ENCODE data around the gene ZSWIM6. TPM values are rescaled to one million over a fixed set of nuclear protein-coding genes. Genes with fewer than 3 reads are reported as not detected.

ZSWIM6 gene
- total and polyA plus RNA-seq, 2 experiments from 2014 or later: 3.9 to 6.0 TPM

DNA sequence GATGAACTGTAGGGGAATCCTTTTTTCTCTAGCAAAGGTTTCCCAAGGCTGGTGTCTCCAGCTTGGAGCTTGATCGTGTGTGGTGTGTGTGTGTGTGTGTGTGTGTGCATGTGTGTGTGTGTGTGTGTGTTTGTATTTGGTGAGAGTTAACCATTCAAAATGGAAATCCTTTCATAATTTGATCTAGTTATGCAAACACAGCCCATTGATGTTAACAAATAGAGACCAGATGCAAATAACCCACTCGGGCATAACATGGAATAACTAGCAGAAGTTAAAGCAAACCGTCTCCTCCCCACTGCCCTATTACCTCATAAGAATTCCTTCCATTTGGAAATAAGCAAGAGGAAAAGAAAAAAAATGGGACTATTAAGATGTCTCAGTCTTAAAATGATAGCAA is 24.9 kb upstream of the ZSWIM6 start:
- Mint-ChIP-seq H3K4me1 (peaks cover 20% of the 10 kb centered on the region), H3K4me3 (no peak overlapping the region), H3K27ac (no peak overlapping the region), H3K27me3 (ENCODE audit: insufficient read depth, low read depth, poor library complexity) (peaks cover 15% of the 10 kb centered on the region), H3K36me3 (ENCODE audit: low read depth) (no peaks in the 10 kb centered on the region), H3K9me3 (no peaks in the 10 kb centered on the region)
- Histone ChIP-seq H3K79me2 (replicated peaks; ENCODE audit: insufficient read depth) (no peaks in the 10 kb centered on the region), H4K20me1 (replicated peaks; ENCODE audit: insufficient read depth) (no peaks in the 10 kb centered on the region), H3K4me1 (ENCODE audit: insufficient read depth) (no peaks in the 10 kb centered on the region; the same call in 1 of the 2 replicates), H3K27me3 (ENCODE audit: insufficient read depth) (peaks cover 35% of the 10 kb centered on the region), H3K4me2 (no peak overlapping the region), H3K4me3 (no peak overlapping the region), H3K27ac (ENCODE audit: low read depth) (no peak overlapping the region), H3K36me3 (ENCODE audit: insufficient read depth) (no peaks in the 10 kb centered on the region), H2AFZ (no peak overlapping the region), H3F3A (replicated peaks; ENCODE audit: low read depth) (no peaks in the 10 kb centered on the region), H3K9me2 (ENCODE audit: insufficient read depth) (no peaks in the 10 kb centered on the region)
- DNase-seq (ENCODE audit: low spot score) (no peak), ATAC-seq (no peak)
- no peak for TF ChIP-seq ZNF331 (CRISPR knock-in tag; IDR thresholded peaks at IDR 0.05; ENCODE audit: low read depth)
- TF ChIP-seq STAT1 (IDR thresholded peaks at IDR 0.05; ENCODE audit: unreplicated experiment): no peak
- TF ChIP-seq EZH2 (IDR thresholded peaks at IDR 0.05; ENCODE audit: low read depth, unreplicated experiment): no peak
- TF ChIP-seq NANOG (IDR thresholded peaks at IDR 0.05; ENCODE audit: borderline replicate concordance): no peak
- TF ChIP-seq, protein P1, sequence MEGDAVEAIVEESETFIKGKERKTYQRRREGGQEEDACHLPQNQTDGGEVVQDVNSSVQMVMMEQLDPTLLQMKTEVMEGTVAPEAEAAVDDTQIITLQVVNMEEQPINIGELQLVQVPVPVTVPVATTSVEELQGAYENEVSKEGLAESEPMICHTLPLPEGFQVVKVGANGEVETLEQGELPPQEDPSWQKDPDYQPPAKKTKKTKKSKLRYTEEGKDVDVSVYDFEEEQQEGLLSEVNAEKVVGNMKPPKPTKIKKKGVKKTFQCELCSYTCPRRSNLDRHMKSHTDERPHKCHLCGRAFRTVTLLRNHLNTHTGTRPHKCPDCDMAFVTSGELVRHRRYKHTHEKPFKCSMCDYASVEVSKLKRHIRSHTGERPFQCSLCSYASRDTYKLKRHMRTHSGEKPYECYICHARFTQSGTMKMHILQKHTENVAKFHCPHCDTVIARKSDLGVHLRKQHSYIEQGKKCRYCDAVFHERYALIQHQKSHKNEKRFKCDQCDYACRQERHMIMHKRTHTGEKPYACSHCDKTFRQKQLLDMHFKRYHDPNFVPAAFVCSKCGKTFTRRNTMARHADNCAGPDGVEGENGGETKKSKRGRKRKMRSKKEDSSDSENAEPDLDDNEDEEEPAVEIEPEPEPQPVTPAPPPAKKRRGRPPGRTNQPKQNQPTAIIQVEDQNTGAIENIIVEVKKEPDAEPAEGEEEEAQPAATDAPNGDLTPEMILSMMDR (conservative IDR thresholded peaks at IDR 0.05; ENCODE audit: low read depth in 2 of 2): no peak
- TF ChIP-seq, protein P2, sequence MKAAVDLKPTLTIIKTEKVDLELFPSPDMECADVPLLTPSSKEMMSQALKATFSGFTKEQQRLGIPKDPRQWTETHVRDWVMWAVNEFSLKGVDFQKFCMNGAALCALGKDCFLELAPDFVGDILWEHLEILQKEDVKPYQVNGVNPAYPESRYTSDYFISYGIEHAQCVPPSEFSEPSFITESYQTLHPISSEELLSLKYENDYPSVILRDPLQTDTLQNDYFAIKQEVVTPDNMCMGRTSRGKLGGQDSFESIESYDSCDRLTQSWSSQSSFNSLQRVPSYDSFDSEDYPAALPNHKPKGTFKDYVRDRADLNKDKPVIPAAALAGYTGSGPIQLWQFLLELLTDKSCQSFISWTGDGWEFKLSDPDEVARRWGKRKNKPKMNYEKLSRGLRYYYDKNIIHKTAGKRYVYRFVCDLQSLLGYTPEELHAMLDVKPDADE (IDR thresholded peaks at IDR 0.05): no peak
- TF ChIP-seq ZNF114 (CRISPR knock-in tag; IDR thresholded peaks at IDR 0.05): no peak
- TF ChIP-seq, protein P3, sequence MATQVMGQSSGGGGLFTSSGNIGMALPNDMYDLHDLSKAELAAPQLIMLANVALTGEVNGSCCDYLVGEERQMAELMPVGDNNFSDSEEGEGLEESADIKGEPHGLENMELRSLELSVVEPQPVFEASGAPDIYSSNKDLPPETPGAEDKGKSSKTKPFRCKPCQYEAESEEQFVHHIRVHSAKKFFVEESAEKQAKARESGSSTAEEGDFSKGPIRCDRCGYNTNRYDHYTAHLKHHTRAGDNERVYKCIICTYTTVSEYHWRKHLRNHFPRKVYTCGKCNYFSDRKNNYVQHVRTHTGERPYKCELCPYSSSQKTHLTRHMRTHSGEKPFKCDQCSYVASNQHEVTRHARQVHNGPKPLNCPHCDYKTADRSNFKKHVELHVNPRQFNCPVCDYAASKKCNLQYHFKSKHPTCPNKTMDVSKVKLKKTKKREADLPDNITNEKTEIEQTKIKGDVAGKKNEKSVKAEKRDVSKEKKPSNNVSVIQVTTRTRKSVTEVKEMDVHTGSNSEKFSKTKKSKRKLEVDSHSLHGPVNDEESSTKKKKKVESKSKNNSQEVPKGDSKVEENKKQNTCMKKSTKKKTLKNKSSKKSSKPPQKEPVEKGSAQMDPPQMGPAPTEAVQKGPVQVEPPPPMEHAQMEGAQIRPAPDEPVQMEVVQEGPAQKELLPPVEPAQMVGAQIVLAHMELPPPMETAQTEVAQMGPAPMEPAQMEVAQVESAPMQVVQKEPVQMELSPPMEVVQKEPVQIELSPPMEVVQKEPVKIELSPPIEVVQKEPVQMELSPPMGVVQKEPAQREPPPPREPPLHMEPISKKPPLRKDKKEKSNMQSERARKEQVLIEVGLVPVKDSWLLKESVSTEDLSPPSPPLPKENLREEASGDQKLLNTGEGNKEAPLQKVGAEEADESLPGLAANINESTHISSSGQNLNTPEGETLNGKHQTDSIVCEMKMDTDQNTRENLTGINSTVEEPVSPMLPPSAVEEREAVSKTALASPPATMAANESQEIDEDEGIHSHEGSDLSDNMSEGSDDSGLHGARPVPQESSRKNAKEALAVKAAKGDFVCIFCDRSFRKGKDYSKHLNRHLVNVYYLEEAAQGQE (IDR thresholded peaks at IDR 0.05; ENCODE audit: unreplicated experiment): no peak
- TF ChIP-seq JUNB (IDR thresholded peaks at IDR 0.05; ENCODE audit: unreplicated experiment): no peak

DNA sequence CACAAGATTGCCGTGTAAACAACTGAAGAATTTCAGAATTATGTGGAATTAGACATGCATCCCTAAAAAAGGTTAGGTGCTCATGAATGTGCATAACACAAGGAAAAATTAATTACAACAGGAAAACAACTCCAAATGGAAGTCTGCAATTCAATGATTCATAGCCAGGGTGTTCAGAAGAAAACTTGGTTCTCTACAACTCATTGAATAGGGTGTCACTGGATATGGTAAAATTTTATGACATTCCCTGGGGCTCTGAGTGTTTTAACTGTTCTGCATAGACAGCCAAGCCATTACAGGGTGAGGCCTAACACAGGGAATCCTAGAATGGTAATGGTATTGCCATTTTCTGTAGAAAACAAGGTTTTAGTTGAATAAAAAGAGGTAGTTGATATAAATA is 24.4 kb upstream of the ZSWIM6 start:
- Mint-ChIP-seq H3K36me3 (ENCODE audit: low read depth) (no peaks in the 10 kb centered on the region), H3K4me1 (peaks cover 20% of the 10 kb centered on the region), H3K9me3 (no peaks in the 10 kb centered on the region), H3K4me3 (no peak overlapping the region), H3K27ac (no peak overlapping the region; the same call in 1 of the 2 replicates), H3K27me3 (ENCODE audit: insufficient read depth, low read depth, poor library complexity) (peaks cover 15% of the 10 kb centered on the region)
- no peak for TF ChIP-seq CREB1 (CRISPR knock-in tag; IDR thresholded peaks at IDR 0.05; ENCODE audit: low read depth)
- TF ChIP-seq NANOG (IDR thresholded peaks at IDR 0.05; ENCODE audit: borderline replicate concordance): no peak
- TF ChIP-seq, protein P1 (conservative IDR thresholded peaks at IDR 0.05; ENCODE audit: low read depth in 2 of 2): no peak
- TF ChIP-seq STAT1 (IDR thresholded peaks at IDR 0.05; ENCODE audit: unreplicated experiment): no peak
- TF ChIP-seq, protein P3 (IDR thresholded peaks at IDR 0.05; ENCODE audit: unreplicated experiment): no peak
- TF ChIP-seq EZH2phosphoT487 (IDR thresholded peaks at IDR 0.05; ENCODE audit: unreplicated experiment): no peak
- no peak for TF ChIP-seq ZNF331 (CRISPR knock-in tag; IDR thresholded peaks at IDR 0.05; ENCODE audit: low read depth)
- ATAC-seq: no peak
- no peak overlapping the region for H2AFZ ChIP-seq
- H3K27me3 ChIP-seq (ENCODE audit: insufficient read depth): peaks cover 39% of the 10 kb centered on the region
- DNase-seq (ENCODE audit: low spot score): no peak
- no peaks in the 10 kb centered on the region for H3K79me2 ChIP-seq (replicated peaks; ENCODE audit: insufficient read depth)
- H3K4me2 ChIP-seq: no peak overlapping the region
- H3K36me3 ChIP-seq (ENCODE audit: insufficient read depth): no peaks in the 10 kb centered on the region
- H3K9me2 ChIP-seq (ENCODE audit: insufficient read depth): no peaks in the 10 kb centered on the region
- no peaks in the 10 kb centered on the region; the same call in 1 of the 2 replicates for H3K4me1 ChIP-seq (ENCODE audit: insufficient read depth)
- no peaks in the 10 kb centered on the region for H3F3A ChIP-seq (replicated peaks; ENCODE audit: low read depth)
- no peaks in the 10 kb centered on the region for H4K20me1 ChIP-seq (replicated peaks; ENCODE audit: insufficient read depth)
- H3K4me3 ChIP-seq: no peak overlapping the region
- H3K27ac ChIP-seq (ENCODE audit: low read depth): no peak overlapping the region

Data from GM23338 (cell line).